ENCODE measurements around the gene RNF10. TPM values are rescaled to one million over a fixed set of nuclear protein-coding genes. Genes with fewer than 3 reads are reported as not detected.

The RNF10 gene
- total RNA-seq, 1 donor from 2014 or later: 177 TPM

DNA sequence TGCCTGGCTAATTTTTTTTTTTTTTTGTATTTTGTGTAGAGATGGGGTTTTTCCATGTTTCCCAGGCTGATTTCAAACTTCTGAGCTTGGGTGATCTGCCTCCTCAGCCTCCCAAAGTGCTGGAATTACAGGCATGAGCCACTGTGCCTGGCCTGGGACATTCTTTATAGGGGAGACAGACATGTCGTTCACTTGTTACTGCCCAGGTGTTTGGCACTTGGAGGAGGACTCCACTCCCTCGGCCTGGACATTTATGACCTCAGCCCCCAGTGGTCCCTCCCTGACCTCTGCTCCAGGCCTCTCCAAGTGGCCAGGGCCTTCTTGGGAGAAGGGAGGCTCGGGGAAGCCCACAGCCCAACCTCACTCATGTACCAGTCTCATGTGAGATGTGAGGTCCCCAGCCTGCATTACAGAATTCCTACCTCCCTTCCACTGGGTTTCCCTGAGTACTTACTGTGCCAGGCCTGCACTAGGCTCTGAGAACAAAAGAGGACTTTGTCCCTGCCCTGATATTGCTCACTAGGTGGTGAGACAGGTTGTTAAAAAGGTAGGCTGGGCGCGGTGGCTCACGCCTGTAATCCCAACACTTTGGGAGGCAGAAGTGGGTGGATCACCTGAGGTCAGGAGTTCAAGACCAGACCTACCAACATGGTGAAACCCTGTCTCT is 56.7 kb downstream of the RNF10 start:
- no peak overlapping the region for H3K4me3 Mint-ChIP-seq (ENCODE audit: unreplicated experiment)
- DNase-seq (ENCODE audit: extremely low spot score, unreplicated experiment): no peak
- H3K27me3 Mint-ChIP-seq (ENCODE audit: unreplicated experiment): peaks cover 11% of the 10 kb centered on the region
- TF ChIP-seq, protein P1, sequence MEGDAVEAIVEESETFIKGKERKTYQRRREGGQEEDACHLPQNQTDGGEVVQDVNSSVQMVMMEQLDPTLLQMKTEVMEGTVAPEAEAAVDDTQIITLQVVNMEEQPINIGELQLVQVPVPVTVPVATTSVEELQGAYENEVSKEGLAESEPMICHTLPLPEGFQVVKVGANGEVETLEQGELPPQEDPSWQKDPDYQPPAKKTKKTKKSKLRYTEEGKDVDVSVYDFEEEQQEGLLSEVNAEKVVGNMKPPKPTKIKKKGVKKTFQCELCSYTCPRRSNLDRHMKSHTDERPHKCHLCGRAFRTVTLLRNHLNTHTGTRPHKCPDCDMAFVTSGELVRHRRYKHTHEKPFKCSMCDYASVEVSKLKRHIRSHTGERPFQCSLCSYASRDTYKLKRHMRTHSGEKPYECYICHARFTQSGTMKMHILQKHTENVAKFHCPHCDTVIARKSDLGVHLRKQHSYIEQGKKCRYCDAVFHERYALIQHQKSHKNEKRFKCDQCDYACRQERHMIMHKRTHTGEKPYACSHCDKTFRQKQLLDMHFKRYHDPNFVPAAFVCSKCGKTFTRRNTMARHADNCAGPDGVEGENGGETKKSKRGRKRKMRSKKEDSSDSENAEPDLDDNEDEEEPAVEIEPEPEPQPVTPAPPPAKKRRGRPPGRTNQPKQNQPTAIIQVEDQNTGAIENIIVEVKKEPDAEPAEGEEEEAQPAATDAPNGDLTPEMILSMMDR (IDR thresholded peaks at IDR 0.05): no peak
- H3K27ac Mint-ChIP-seq (ENCODE audit: unreplicated experiment): no peak overlapping the region
- H3K36me3 Mint-ChIP-seq (ENCODE audit: unreplicated experiment): no peaks in the 10 kb centered on the region
- no peaks in the 10 kb centered on the region for H3K9me3 Mint-ChIP-seq (ENCODE audit: unreplicated experiment)
- H3K4me1 Mint-ChIP-seq (ENCODE audit: unreplicated experiment): peaks cover 1% of the 10 kb centered on the region

DNA sequence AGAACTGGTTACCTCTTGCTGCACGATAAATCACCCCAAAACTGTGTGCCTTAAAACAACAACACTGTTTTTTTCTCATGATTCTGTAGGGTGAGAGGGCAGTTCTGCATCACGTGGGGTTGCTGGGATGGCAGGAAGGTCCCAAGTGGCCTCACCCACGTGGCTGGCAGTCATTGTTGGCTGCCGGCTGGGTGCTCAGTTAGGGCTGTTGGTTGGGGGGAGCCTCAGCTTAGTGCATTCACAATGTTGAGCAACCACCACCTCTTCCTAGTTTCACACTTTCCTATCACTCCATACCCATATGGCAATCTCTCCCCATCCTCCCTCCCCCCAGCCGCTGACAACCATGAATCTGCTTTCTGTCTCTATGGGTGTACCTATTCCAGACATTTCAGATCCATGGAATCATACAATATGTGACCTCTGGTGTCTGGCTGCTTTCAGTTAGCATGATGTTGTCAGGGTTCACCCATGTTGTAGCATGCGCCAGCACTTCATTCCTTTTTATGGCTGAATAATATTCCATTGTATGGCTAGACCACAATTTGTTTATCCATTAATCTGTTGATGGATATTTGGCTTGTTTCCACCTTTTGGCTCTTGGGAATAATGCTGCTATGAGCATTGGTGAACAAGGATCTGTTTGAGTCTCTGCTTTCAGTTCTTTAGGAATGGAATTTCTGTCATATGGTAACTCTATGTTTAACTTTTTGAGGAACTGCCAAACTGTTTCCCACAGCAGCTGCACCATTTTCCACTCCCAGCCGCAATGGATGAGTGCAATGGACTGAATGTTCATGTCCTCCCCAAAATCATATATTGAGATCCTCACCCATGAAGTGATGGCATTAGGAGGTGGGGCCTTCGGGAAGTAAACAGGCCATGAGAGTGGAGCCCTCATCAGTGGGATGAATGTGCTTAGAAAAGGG is 58.2 kb downstream of the RNF10 start:
- Mint-ChIP-seq H3K27me3 (ENCODE audit: unreplicated experiment) (peaks cover 12% of the 10 kb centered on the region), H3K4me1 (ENCODE audit: unreplicated experiment) (peaks cover 2% of the 10 kb centered on the region), H3K36me3 (ENCODE audit: unreplicated experiment) (no peaks in the 10 kb centered on the region), H3K4me3 (ENCODE audit: unreplicated experiment) (no peak overlapping the region), H3K27ac (ENCODE audit: unreplicated experiment) (no peak overlapping the region), H3K9me3 (ENCODE audit: unreplicated experiment) (no peaks in the 10 kb centered on the region)
- TF ChIP-seq, protein P1 (IDR thresholded peaks at IDR 0.05): no peak
- DNase-seq (ENCODE audit: extremely low spot score, unreplicated experiment): no peak

GRCh38 chr12:120596901-120597300 is 62.7 kb downstream of the RNF10 start:
- H3K4me1 Mint-ChIP-seq (ENCODE audit: unreplicated experiment): peaks cover 14% of the 10 kb centered on the region
- TF ChIP-seq, protein P1 (IDR thresholded peaks at IDR 0.05): no peak
- no peak overlapping the region for H3K27ac Mint-ChIP-seq (ENCODE audit: unreplicated experiment)
- no peaks in the 10 kb centered on the region for H3K36me3 Mint-ChIP-seq (ENCODE audit: unreplicated experiment)
- H3K27me3 Mint-ChIP-seq (ENCODE audit: unreplicated experiment): peaks cover 8% of the 10 kb centered on the region
- H3K9me3 Mint-ChIP-seq (ENCODE audit: unreplicated experiment): no peaks in the 10 kb centered on the region
- no peak for DNase-seq (ENCODE audit: extremely low spot score, unreplicated experiment)
- no peak overlapping the region for H3K4me3 Mint-ChIP-seq (ENCODE audit: unreplicated experiment)

GRCh38 chr12:120597861-120598260 is 63.7 kb downstream of the RNF10 start:
- H3K4me1 Mint-ChIP-seq (ENCODE audit: unreplicated experiment): peaks cover 14% of the 10 kb centered on the region
- H3K9me3 Mint-ChIP-seq (ENCODE audit: unreplicated experiment): no peaks in the 10 kb centered on the region
- H3K4me3 Mint-ChIP-seq (ENCODE audit: unreplicated experiment): no peak overlapping the region
- peaks cover 8% of the 10 kb centered on the region for H3K27me3 Mint-ChIP-seq (ENCODE audit: unreplicated experiment)
- no peak overlapping the region for H3K27ac Mint-ChIP-seq (ENCODE audit: unreplicated experiment)
- TF ChIP-seq, protein P1 (IDR thresholded peaks at IDR 0.05): no peak
- DNase-seq (ENCODE audit: extremely low spot score, unreplicated experiment): no peak
- no peaks in the 10 kb centered on the region for H3K36me3 Mint-ChIP-seq (ENCODE audit: unreplicated experiment)
